ENCODE data around the gene THBS1.
A peak's percentile ranks its signal among the peaks of the same experiment; 100 is the strongest.

THBS1 gene

DNA sequence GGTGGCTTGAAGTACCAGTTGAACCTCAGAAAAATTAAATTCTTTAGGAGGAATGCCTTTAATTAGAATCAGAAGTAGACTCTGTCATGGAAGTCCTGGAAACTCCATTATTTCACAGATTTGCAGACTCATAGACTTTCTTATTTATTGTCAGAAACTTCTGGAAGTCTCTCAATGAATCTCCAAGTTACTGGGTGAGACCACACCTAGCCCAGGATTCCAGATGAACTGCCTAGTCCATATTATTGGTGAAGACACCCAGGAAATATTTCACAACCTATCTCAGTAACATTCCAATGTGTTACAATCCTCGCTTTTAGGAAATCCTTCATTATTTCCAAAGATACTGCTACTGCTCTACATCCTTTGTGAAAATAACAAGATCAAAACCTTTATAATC lies 6.5 kb upstream of the THBS1 start:
- DNase-seq: no peak

GRCh38 chr15:39575180-39575579 lies 5.7 kb upstream of the THBS1 start:
- no peak for DNase-seq

DNA sequence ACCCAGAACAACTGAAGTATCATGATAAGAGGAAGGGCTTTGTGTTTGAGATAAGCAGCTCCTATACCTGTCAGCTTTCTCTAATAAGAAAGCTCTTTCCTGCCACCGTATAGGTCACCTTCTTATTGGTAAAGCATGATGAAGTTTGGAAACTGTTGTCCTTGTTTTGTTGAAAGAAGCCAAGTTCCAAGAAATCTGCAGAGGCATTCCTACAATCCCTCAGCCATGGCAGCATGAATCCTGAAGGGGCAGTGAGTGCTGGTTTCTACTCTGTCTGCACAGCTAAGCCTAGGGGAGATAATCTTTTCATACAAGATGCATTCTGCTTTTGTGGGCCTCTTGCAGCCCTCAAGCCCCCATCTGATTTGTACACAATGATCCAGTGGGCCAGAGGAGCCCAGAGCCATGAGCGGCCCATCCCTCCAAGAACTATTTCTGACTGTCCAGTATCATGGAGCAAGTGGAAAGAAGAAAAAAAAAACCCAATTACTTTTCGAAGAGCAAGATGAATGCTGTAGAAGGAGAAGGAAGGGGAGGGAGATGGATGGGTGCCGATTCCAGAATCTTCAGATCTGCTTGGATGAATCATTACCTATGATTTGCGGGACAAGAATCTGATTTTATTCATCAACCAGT lies 1.9 kb upstream of the THBS1 start:
- DNase-seq: no peak

DNA sequence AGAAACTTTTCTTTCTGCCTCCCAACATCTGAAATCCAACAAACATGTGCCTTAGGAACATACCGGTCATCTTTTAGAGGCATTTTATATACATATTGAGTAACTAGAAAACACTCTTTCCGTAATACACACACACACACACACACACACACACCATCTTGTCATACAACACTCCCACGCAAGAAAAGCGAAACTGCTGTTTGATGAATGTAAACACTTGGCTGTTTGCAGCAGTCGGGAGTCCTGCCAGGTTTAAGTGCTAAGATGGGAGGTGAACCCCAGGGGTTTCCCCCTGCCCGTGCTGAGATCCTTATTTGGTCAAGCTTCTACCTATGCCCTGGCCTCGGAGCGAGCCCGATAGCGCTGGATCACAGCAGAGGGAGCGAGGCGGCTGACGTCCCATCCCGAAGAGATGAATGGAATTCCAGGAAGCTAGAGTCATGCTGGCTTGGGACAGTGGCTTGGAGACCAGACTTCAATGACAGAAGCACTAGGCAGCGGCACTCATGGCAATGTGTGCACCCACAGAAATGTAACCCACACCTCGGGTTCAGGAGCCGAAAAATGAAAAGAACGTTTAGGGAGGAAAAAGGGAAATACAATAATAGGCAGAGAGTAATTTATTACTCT lies 1.3 kb upstream of the THBS1 start:
- peak; percentile 12 for DNase-seq

DNA sequence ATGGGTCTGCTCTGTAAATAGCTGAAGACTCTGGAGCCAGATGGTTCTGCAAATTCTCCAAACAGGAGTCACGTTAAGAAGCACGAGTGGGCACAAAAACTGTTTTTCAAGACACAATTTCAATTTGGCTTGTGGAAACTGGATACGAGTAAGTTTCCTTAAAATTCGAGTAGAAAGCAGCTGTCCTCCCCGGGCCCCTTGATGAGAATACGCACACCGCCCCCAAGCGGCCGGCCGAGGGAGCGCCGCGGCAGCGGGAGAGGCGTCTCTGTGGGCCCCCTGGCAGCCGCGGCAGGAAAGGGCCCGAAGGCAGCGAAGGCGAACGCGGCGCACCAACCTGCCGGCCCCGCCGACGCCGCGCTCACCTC lies 778 bp upstream of the THBS1 start:
- peak; percentile 58 for DNase-seq

GRCh38 chr15:39581242-39581792 lies 438 bp downstream of the THBS1 start:
- no peak for DNase-seq

GRCh38 chr15:39581793-39582285 lies 960 bp downstream of the THBS1 start:
- DNase-seq: no peak

DNA sequence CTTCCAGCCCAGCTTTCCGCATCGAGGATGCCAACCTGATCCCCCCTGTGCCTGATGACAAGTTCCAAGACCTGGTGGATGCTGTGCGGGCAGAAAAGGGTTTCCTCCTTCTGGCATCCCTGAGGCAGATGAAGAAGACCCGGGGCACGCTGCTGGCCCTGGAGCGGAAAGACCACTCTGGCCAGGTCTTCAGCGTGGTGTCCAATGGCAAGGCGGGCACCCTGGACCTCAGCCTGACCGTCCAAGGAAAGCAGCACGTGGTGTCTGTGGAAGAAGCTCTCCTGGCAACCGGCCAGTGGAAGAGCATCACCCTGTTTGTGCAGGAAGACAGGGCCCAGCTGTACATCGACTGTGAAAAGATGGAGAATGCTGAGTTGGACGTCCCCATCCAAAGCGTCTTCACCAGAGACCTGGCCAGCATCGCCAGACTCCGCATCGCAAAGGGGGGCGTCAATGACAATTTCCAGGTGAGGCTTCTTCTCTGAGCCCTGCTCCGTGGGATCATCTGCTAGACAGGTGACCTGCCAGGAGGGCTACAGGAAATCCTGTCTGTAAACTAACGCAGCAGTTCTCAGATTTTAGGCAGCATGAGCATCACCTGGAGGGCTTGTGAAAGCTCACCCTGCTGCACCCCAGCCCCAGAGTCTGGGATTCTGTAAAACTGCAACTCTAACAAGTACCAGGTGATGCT lies 1.6 kb downstream of the THBS1 start:
- DNase-seq: no peak

GRCh38 chr15:39582977-39583595 lies 2.2 kb downstream of the THBS1 start:
- no peak for DNase-seq

DNA sequence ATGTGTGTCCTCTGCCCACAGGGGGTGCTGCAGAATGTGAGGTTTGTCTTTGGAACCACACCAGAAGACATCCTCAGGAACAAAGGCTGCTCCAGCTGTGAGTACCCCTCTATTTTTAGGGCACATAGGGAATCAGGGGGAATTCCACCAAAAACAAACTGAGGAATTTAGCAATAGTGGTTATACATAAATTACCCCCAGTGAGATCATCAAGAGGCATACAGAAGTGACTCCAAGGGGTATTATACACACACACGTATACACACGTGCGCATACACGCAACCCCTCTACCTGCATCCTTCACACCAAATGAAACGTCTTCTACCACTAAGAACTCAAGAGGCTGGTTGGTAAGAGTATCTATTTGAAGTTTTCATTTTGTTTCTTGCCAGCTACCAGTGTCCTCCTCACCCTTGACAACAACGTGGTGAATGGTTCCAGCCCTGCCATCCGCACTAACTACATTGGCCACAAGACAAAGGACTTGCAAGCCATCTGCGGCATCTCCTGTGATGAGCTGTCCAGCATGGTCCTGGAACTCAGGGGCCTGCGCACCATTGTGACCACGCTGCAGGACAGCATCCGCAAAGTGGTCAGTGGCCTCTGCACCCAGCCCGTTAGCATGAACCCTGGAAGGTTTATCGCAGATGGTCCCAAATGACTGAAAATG lies 2.9 kb downstream of the THBS1 start:
- DNase-seq: no peak

DNA sequence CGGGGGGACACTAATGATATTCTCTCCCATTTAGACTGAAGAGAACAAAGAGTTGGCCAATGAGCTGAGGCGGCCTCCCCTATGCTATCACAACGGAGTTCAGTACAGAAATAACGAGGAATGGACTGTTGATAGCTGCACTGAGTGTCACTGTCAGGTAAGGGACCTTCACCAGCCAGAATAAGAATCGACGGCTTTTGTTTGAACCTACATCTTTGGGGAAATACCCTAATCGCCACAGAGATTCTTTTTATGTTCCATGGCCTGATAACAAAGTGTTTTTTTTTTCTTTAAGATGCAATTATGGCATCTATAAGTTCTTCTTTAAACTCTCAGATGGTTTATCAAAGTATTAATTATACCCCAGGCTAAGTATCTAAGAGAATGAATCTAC lies 3.4 kb downstream of the THBS1 start:
- DNase-seq: no peak

- no peak for DNase-seq
Observed at GRCh38 chr15:39584662-39585388, 3.9 kb downstream of the THBS1 start.

DNA sequence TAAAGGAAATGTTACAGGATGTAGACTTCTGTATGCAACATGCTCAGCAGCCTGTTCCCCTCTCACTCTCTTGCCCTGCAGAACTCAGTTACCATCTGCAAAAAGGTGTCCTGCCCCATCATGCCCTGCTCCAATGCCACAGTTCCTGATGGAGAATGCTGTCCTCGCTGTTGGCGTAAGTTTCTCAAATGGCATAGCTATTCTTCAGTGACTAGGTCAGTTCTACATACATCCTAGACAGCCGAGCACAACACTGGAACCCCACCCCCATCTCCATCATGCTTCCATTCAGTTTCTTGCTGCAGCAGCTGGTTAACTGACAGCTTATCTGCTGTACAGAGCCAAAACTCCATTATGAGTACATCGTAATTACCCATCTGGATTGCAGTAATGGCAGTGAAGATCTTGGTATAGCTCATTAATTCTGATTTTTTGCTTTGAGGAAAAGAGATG lies 4.5 kb downstream of the THBS1 start:
- DNase-seq: no peak

DNA sequence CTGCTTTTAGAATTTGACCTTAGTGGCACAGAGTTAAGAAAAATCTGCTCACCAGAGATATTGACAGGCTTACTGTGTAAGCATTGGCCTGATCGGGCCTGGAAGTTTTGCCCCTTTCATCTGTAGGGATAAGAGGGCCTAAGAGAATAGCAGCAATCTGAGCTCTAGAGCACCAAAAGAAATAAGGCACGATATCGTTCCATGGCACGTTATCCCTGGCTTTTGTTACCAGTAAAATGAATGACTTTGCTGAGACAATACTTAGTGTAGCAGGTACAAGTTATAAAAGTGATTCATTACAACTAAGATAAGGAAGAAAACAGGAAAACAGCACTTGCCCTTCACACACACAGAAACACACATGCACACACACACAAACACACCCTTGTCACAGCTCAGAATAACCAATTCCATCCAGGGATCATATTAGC lies 5.0 kb downstream of the THBS1 start:
- no peak for DNase-seq

- DNase-seq: no peak
Observed at GRCh38 chr15:39586387-39587095, 5.7 kb downstream of the THBS1 start.

DNA sequence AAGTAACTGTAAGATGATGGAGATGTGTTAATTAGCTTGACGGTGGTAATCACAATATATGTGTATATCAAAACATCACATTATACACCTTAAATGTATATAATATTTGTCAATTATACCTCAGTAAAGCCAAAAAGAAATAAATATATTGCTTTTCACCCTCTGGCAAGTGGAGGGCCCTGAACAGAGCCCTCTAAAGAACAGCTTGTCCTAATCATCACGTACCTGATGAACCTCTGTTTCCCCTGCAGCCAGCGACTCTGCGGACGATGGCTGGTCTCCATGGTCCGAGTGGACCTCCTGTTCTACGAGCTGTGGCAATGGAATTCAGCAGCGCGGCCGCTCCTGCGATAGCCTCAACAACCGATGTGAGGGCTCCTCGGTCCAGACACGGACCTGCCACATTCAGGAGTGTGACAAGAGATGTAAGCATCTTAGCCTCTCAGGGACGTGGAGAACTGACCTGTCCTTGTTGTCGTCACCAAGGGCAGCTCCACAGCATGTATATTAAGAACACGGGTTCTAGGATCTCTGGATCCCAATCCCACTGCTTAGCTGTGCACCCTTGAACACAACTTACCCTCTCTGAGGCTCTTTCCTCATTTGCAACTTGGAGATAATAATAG lies 6.3 kb downstream of the THBS1 start:
- no peak for DNase-seq

DNA sequence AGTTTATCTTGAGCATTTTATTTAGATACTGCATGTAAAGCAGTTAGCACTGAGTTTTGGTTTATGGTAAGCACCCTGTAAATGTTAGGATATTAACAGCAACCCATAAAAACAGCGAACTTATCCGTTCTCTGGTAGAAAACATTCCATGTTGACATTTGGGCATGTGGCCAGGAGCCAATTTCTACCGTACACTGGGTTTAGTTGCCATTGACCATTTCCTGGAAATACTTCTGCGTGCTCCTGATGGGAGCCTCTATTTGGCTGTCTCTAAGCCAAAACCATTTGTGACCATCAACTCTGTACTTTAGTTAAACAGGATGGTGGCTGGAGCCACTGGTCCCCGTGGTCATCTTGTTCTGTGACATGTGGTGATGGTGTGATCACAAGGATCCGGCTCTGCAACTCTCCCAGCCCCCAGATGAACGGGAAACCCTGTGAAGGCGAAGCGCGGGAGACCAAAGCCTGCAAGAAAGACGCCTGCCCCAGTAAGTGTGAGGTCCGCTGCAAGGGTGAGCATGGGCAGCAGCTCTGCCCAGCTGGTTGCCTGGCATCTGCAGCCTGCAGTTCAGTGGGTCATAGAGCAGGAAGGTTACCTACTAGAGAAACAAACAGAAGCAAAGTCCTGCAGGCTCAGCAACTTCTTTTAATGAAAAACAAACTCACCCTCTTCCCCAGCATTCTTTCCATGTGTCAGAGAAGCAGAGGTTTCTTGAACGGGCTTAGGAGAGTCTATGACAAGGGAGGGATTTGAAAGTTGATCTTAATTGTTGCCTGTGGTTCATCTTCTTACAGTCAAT lies 7.1 kb downstream of the THBS1 start:
- DNase-seq: no peak

DNA sequence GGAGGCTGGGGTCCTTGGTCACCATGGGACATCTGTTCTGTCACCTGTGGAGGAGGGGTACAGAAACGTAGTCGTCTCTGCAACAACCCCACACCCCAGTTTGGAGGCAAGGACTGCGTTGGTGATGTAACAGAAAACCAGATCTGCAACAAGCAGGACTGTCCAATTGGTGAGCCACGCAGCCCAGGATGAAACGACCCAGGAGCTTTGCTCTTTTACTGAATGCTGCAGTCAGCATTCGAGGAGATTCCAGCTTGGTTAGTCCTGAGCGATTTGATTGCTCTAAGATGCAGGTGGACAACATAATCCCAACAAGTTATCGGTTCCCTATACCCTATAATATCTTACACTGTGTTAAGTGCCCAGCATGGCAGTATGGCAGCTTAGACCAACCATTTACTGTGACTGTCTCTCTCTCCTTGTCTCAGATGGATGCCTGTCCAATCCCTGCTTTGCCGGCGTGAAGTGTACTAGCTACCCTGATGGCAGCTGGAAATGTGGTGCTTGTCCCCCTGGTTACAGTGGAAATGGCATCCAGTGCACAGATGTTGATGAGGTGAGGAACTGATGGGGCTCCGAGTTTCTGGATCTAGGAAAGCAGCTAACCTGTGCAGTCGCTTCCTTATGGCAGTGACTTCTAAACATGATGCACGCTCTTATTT lies 7.8 kb downstream of the THBS1 start:
- no peak for DNase-seq

GRCh38 chr15:39589193-39589814 lies 8.4 kb downstream of the THBS1 start:
- DNase-seq: no peak
